Stomach smooth muscle (tissue), 2 donors: ENCODE results near the gene GUCY2D.

Experiments used
- H3K27ac ChIP-seq: one replicate; pipeline ENCODE4 v1.7.0; 2013; ENCODE audit warnings: mild to moderate bottlenecking, low read length, inconsistent platforms
- H3K27me3 ChIP-seq, 2 donors: one replicate each; pipeline ENCODE4 v1.7.0; 2013; ENCODE audit warnings: low read length in 2 of 2; ENCODE audit not compliant: insufficient read depth in 2 of 2, control insufficient read depth in 1 of 2
- H3K36me3 ChIP-seq, 2 donors: one replicate each; pipeline ENCODE4 v1.7.0; 2013; ENCODE audit warnings: low read length in 2 of 2; ENCODE audit not compliant: control insufficient read depth in 2 of 2, insufficient read depth in 2 of 2
- H3K4me1 ChIP-seq: one replicate; pipeline ENCODE4 v1.7.0; 2013; ENCODE audit warnings: low read length; ENCODE audit not compliant: control insufficient read depth, insufficient read depth
- H3K4me3 ChIP-seq, 2 donors: one replicate each; pipeline ENCODE4 v1.7.0; 2013; ENCODE audit warnings: low read length in 2 of 2
- H3K9ac ChIP-seq, 2 donors: one replicate each; pipeline ENCODE4 v1.7.0; 2013; ENCODE audit warnings: low read length in 2 of 2, mild to moderate bottlenecking in 1 of 2
- H3K9me3 ChIP-seq, 2 donors: one replicate each; pipeline ENCODE4 v1.7.0; 2013; ENCODE audit warnings: low read length in 2 of 2; ENCODE audit not compliant: control insufficient read depth in 2 of 2
- donor health status: healthy.
- donor health status: Pancreatic carcinoma.

Gene GUCY2D

GRCh38 chr17:8068736-8069586, 66.5 kb downstream of the GUCY2D start:
- Histone ChIP-seq H3K4me3 (no peak overlapping the region), H3K27ac (no peak overlapping the region), H3K4me1 (peaks cover 17% of the 10 kb centered on the region), H3K9me3 (no peaks in the 10 kb centered on the region), H3K36me3 (no peaks in the 10 kb centered on the region), H3K27me3 (peaks cover 35 to 39% of the 10 kb centered on the region in 2 donors), H3K9ac (no peak overlapping the region)

GRCh38 chr17:8069587-8069860, 67.1 kb downstream of the GUCY2D start:
- Histone ChIP-seq H3K27me3 (peaks cover 40 to 42% of the 10 kb centered on the region in 2 donors), H3K4me3 (no peak overlapping the region), H3K9me3 (no peaks in the 10 kb centered on the region), H3K27ac (no peak overlapping the region), H3K36me3 (no peaks in the 10 kb centered on the region), H3K4me1 (peaks cover 23% of the 10 kb centered on the region), H3K9ac (no peak overlapping the region)
